Epithelial cell of esophagus (primary cell): ENCODE results near the gene PAQR6.

Experiments
- DNase-seq: peaks from one replicate; pipeline ENCODE4 v3.0.0; 2010; ENCODE audit warnings: low read depth
- H3K4me3 ChIP-seq: 2 replicates; pipeline ENCODE4 v1.5.1; 2011; ENCODE audit warnings: mild to moderate bottlenecking, low read length, control low read depth
- CTCF ChIP-seq: IDR thresholded peaks from 2 replicates; pipeline ENCODE4 v1.5.1; 2011; ENCODE audit warnings: low read depth, mild to moderate bottlenecking, low read length, control low read depth, inconsistent platforms; ENCODE audit not compliant: insufficient read depth; ENCODE audit errors: missing control alignments

The PAQR6 gene

GRCh38 chr1:156253634-156254033 is 5.8 kb upstream of the PAQR6 start:
- no peak for DNase-seq
- H3K4me3 ChIP-seq = no peak overlapping the region
- no peak for TF ChIP-seq CTCF

- TF ChIP-seq CTCF = no peak
- DNase-seq = no peak
- no peak overlapping the region for H3K4me3 ChIP-seq
These were observed 3.7 kb upstream of the PAQR6 start for GRCh38 chr1:156251527-156251926.

GRCh38 chr1:156249593-156249992 is 1.7 kb upstream of the PAQR6 start:
- H3K4me3 ChIP-seq = no peak overlapping the region
- TF ChIP-seq CTCF = no peak
- no peak for DNase-seq

GRCh38 chr1:156248323-156248683 is 447 bp upstream of the PAQR6 start:
- H3K4me3 ChIP-seq = no peak overlapping the region
- TF ChIP-seq CTCF = no peak
- DNase-seq = no peak

- no peak for TF ChIP-seq CTCF
- DNase-seq = no peak
- no peak overlapping the region for H3K4me3 ChIP-seq
These were observed 936 bp downstream of the PAQR6 start for GRCh38 chr1:156246781-156247459.

GRCh38 chr1:156246241-156246780 is 1.5 kb downstream of the PAQR6 start:
- no peak for DNase-seq
- H3K4me3 ChIP-seq = no peak overlapping the region
- TF ChIP-seq CTCF = no peak

- DNase-seq = peak; percentile 44
- H3K4me3 ChIP-seq = peak overlapping the region; percentile 3
- no peak for TF ChIP-seq CTCF
These were observed 2.2 kb downstream of the PAQR6 start for GRCh38 chr1:156245451-156246232.
